ENCODE data around the gene CPNE7. TPM values are rescaled to one million over a fixed set of nuclear protein-coding genes. Genes with fewer than 3 reads are reported as not detected.

The CPNE7 gene
- total and polyA plus RNA-seq, 4 donors, result 0.30 to 0.56 (median 0.47) TPM; not detected in 1

DNA sequence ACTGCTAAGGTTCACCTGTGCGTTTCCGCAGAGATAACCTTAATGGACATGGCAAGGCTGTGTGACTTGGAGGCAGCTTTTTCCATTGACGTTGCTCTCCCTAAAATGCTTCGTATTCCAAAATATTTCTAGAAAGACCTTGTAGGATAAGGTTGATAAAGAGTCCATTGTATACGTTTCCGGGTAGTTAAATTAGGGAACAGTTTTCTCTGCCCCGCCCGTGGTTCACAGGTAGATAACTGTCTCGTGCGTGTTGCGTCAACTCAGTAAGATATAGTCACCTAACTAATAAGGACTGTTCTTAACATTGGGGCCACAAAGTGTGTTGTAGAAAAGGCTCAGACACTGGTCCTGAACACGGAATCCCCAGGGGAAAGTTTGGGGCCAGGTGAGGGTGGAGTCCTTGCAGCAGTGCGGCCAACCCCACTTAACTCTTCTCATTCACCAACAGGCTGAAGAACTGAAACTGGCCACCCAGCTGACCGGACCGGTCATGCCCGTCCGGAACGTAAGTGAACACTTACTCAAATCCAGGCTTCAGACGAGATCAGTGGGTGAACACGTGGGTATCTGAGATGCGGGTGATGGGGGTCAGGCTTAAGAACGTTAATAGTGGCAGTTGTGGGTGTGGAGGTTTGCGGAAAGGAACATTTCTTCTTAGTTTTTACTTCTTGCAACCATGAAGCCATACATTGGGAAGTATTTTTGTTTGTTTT lies 13.5 kb upstream of the CPNE7 start (continued):
- TF ChIP-seq, protein P1, sequence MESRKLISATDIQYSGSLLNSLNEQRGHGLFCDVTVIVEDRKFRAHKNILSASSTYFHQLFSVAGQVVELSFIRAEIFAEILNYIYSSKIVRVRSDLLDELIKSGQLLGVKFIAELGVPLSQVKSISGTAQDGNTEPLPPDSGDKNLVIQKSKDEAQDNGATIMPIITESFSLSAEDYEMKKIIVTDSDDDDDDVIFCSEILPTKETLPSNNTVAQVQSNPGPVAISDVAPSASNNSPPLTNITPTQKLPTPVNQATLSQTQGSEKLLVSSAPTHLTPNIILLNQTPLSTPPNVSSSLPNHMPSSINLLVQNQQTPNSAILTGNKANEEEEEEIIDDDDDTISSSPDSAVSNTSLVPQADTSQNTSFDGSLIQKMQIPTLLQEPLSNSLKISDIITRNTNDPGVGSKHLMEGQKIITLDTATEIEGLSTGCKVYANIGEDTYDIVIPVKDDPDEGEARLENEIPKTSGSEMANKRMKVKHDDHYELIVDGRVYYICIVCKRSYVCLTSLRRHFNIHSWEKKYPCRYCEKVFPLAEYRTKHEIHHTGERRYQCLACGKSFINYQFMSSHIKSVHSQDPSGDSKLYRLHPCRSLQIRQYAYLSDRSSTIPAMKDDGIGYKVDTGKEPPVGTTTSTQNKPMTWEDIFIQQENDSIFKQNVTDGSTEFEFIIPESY (IDR thresholded peaks at IDR 0.05), result no peak

- DNase-seq (ENCODE audit: low spot score), result no peak
- Histone ChIP-seq H3K4me3 (ENCODE audit: low read depth in 1 of 3, low read length in 3 of 3) (no peak overlapping the region), H3K4me1 (ENCODE audit: control insufficient read depth in 4 of 4, insufficient read depth in 4 of 4, low read length in 3 of 4) (peaks cover 9 to 51% (median 32%) of the 10 kb centered on the region in 4 donors), H3K27me3 (ENCODE audit: control insufficient read depth in 4 of 4, insufficient read depth in 4 of 4, low read length in 3 of 4) (no peaks in the 10 kb centered on the region), H3K9ac (ENCODE audit: low read depth in 1 of 2, low read length in 2 of 2) (no peak overlapping the region), H3K27ac (ENCODE audit: low read depth in 1 of 2, low read length in 2 of 2) (no peak overlapping the region), H3K36me3 (ENCODE audit: control insufficient read depth in 4 of 4, insufficient read depth in 3 of 4, low read depth in 1 of 4, low read length in 3 of 4) (peaks cover 7 to 26% (median 23%) of the 10 kb centered on the region in 4 donors), H3K9me3 (ENCODE audit: control insufficient read depth in 4 of 4, low read length in 3 of 4) (no peaks in the 10 kb centered on the region)
- TF ChIP-seq YY1 (IDR thresholded peaks at IDR 0.05) (no peak), FOXA1 (IDR thresholded peaks at IDR 0.05) (no peak), TAF1 (conservative IDR thresholded peaks at IDR 0.05) (no peak), SP1 (IDR thresholded peaks at IDR 0.05) (no peak), RAD21 (IDR thresholded peaks at IDR 0.05) (no peak), RXRA (IDR thresholded peaks at IDR 0.05) (no peak), HNF4A (conservative IDR thresholded peaks at IDR 0.05) (no peak), GABPA (IDR thresholded peaks at IDR 0.05 in 1 of 2, conservative IDR thresholded peaks at IDR 0.05 in 1 of 2) (no peak), EGR1 (IDR thresholded peaks at IDR 0.05; ENCODE audit: low read depth in 2 of 2) (no peak), HNF4G (IDR thresholded peaks at IDR 0.05) (no peak), JUND (IDR thresholded peaks at IDR 0.05) (no peak), FOXA2 (IDR thresholded peaks at IDR 0.05) (no peak), NR2F2 (IDR thresholded peaks at IDR 0.05) (no peak)
- TF ChIP-seq, protein P2, sequence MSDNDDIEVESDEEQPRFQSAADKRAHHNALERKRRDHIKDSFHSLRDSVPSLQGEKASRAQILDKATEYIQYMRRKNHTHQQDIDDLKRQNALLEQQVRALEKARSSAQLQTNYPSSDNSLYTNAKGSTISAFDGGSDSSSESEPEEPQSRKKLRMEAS (IDR thresholded peaks at IDR 0.05), result no peak
- TF ChIP-seq, protein P3, sequence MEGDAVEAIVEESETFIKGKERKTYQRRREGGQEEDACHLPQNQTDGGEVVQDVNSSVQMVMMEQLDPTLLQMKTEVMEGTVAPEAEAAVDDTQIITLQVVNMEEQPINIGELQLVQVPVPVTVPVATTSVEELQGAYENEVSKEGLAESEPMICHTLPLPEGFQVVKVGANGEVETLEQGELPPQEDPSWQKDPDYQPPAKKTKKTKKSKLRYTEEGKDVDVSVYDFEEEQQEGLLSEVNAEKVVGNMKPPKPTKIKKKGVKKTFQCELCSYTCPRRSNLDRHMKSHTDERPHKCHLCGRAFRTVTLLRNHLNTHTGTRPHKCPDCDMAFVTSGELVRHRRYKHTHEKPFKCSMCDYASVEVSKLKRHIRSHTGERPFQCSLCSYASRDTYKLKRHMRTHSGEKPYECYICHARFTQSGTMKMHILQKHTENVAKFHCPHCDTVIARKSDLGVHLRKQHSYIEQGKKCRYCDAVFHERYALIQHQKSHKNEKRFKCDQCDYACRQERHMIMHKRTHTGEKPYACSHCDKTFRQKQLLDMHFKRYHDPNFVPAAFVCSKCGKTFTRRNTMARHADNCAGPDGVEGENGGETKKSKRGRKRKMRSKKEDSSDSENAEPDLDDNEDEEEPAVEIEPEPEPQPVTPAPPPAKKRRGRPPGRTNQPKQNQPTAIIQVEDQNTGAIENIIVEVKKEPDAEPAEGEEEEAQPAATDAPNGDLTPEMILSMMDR (IDR thresholded peaks at IDR 0.05; ENCODE audit: low read depth, low read length, missing input control), result no peak
- TF ChIP-seq, protein P1 (IDR thresholded peaks at IDR 0.05), result no peak
- TF ChIP-seq, protein P4, sequence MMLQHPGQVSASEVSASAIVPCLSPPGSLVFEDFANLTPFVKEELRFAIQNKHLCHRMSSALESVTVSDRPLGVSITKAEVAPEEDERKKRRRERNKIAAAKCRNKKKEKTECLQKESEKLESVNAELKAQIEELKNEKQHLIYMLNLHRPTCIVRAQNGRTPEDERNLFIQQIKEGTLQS (IDR thresholded peaks at IDR 0.05), result no peak
- TF ChIP-seq, protein P5, sequence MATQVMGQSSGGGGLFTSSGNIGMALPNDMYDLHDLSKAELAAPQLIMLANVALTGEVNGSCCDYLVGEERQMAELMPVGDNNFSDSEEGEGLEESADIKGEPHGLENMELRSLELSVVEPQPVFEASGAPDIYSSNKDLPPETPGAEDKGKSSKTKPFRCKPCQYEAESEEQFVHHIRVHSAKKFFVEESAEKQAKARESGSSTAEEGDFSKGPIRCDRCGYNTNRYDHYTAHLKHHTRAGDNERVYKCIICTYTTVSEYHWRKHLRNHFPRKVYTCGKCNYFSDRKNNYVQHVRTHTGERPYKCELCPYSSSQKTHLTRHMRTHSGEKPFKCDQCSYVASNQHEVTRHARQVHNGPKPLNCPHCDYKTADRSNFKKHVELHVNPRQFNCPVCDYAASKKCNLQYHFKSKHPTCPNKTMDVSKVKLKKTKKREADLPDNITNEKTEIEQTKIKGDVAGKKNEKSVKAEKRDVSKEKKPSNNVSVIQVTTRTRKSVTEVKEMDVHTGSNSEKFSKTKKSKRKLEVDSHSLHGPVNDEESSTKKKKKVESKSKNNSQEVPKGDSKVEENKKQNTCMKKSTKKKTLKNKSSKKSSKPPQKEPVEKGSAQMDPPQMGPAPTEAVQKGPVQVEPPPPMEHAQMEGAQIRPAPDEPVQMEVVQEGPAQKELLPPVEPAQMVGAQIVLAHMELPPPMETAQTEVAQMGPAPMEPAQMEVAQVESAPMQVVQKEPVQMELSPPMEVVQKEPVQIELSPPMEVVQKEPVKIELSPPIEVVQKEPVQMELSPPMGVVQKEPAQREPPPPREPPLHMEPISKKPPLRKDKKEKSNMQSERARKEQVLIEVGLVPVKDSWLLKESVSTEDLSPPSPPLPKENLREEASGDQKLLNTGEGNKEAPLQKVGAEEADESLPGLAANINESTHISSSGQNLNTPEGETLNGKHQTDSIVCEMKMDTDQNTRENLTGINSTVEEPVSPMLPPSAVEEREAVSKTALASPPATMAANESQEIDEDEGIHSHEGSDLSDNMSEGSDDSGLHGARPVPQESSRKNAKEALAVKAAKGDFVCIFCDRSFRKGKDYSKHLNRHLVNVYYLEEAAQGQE (IDR thresholded peaks at IDR 0.05), result no peak
- 89% methylated on average over 12 of the region's 12 CpGs for WGBS
Measured at GRCh38 chr16:89562939-89563338, 12.6 kb upstream of the CPNE7 start.
